HG03139 (cell line): Measurements from ENCODE around the gene MTO1.
A peak's percentile ranks its signal among the peaks of the same experiment; 100 is the strongest.
"Not testable (repeated sequence)": the region's sequence is repeated elsewhere in the genome, so short reads cannot be mapped to it uniquely, and the experiment has no call there.

Source experiments
- ATAC-seq: cut with Tn5 transposase; IDR thresholded peaks from one replicate; pipeline ENCODE4 v1.9.1; 2021; ENCODE audit not compliant: unreplicated experiment

The MTO1 gene

GRCh38 chr6:73503027-73503772 is 41.7 kb downstream of the MTO1 start:
- ATAC-seq = no peak

DNA sequence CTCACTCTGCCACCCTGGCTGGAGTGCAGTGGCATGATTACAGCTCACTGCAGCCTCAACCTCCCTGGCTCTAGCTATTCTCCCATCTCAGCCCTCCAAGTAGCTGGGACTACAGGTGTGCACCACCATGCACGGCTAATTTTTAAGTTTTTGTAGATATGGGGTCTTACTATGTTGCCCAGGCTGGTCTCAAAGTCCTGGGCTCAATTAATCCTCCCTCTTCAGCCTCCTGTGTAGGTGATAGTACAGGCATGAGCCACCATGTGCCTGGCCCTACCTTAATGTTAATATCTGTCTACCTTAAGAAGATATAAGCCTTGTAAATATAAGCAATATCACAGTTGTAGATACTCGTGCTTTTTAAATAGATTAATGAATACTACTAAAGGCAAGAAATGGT is 42.6 kb downstream of the MTO1 start:
- ATAC-seq = no peak

GRCh38 chr6:73505142-73505541 is 43.6 kb downstream of the MTO1 start:
- ATAC-seq = no peak

DNA sequence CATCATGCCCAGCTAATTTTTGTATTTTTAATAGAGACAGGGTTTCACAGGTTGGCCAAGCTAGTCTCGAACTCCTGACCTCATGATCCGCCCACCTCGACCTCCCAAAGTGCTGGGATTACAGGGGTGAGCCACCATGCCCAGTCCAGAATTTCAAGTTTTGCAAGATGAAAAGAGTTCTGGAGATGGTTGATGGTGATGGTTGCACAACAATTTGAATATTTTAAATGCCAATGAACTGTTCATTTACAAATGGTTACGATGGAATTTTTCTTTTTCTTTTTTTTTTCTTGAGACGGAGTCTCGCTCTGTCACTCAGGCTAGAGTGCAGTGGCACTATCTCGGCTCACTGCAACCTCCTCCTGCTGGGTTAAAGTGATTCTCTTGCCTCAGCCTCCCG is 44.2 kb downstream of the MTO1 start:
- ATAC-seq = not testable (repeated sequence)

DNA sequence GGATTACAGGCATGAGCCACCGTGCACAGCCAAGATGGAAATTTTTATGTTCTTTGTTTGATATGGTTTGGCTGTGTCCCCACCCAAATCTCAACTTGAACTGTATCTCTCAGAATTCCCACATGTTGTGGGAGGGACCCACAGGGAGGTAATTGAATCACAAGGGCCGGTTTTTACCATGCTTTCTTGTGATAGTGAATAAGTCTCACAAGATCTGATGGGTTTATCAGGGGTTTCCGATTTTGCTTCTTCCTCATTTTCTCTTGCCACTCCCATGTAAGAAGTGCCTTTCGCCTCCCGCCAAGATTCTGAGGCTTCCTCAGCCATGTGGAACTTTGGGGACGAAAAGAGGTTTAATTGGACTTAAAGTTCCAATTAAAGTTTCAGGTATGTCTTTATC is 44.7 kb downstream of the MTO1 start:
- ATAC-seq = no peak

DNA sequence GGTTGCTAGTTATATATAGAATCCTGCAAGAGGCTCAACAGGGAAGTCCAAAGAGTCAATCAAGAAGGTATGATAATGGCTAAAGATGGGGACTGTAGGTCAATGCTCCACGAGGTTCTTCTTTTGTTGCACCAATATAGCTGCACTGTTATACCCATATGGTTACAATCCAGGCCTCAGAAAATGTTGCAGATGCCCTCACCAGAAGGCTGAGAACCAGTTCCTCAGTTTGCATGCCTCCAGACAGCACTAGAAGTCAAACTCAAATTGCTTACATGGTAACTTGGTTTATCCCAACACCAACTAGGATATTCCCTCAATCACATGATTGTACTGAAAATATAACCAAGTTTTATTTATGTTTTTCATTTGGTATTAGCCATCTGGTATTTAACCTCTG is 47.2 kb downstream of the MTO1 start:
- no peak for ATAC-seq

DNA sequence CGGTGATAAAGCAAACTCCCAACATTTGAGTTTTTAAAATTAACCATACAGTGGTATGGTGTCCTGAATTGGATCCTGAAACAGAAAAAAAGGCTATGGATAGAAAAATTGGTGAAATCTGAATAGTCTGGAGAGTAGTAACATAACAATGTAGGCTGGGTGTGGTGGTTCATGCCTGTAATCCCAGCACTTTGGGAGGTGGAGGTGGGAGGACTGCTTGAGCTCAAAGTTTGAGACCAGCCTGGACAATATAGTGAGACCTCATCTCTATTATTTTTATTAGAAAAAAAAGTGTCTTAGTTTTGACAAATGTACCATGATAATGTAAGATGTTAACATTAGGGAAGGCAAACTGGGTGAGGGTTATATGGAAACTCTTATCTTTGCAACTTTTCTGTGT is 48.3 kb downstream of the MTO1 start:
- ATAC-seq = no peak

DNA sequence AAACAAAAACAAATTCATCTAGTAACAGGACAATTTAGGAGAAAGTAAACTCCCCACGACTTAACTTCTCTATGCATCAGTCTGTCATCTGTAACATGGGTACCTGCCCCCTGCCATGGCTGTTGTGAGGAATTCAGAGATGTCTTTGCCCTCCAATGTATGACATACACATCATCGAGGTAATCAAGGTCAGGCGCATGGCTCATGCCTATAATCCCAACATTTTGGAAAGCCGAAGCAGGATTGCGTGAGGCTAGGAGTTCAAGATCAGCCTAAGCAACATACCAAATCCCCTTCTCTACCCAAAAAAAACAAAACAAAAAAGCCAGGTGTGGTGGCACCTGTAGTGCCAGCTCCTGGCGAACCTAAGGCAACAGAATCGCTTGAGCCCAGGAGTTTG is 50.3 kb downstream of the MTO1 start:
- no peak for ATAC-seq

DNA sequence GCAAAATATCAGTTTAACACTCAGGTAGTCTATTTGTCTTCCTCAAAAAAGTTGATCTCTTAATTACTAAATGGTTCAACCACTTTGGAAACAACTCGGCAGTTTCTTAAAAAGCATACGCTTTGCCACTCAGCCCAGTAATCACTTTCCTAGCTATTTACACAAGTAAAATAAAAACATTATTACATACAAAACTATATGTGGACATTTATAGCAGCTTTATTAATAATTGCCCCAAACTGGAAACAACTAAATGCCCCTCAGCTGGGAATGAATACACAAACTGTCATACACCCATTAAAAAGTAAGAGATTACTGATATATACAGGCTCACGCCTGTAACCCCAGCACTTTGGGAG is 51.9 kb downstream of the MTO1 start:
- no peak for ATAC-seq

DNA sequence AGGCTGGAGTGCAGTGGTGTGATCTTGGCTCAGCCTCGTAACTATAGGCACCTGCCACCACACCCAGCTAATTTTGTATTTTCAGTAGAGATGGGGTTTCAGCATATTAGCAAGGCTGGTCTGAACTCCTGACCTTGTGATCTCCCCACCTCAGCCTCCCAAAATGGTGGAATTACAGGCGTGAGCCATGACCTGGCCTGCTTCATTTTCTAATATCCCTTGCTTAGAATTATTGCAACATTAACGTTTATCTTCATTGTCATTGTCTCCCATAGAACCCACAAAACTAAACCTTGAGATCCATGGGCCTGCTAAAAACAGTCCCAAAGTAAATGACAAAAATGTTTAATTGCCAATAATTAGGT is 53.2 kb downstream of the MTO1 start:
- no peak for ATAC-seq

DNA sequence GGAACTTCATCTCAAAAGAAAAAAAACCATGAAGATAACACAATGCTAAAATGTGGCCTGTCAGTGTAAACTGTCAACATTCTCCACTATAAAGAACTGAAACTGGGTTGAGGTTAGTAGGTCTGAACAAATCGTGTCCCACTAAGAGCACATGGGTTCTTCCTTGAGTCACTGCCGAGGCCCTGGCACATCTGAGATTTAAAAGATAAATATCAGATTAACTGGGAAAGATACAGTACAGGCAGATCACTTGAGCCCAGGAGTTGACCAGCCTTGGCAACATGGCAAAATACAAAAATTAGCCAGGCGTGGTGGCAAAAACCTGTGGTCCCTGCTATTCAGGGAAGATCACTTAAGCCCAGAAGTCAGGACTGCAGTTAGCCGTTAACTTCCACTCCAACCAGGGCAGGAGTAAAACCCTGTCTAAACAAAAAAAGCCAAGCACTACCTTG is 53.7 kb downstream of the MTO1 start:
- peak; percentile 32 for ATAC-seq

DNA sequence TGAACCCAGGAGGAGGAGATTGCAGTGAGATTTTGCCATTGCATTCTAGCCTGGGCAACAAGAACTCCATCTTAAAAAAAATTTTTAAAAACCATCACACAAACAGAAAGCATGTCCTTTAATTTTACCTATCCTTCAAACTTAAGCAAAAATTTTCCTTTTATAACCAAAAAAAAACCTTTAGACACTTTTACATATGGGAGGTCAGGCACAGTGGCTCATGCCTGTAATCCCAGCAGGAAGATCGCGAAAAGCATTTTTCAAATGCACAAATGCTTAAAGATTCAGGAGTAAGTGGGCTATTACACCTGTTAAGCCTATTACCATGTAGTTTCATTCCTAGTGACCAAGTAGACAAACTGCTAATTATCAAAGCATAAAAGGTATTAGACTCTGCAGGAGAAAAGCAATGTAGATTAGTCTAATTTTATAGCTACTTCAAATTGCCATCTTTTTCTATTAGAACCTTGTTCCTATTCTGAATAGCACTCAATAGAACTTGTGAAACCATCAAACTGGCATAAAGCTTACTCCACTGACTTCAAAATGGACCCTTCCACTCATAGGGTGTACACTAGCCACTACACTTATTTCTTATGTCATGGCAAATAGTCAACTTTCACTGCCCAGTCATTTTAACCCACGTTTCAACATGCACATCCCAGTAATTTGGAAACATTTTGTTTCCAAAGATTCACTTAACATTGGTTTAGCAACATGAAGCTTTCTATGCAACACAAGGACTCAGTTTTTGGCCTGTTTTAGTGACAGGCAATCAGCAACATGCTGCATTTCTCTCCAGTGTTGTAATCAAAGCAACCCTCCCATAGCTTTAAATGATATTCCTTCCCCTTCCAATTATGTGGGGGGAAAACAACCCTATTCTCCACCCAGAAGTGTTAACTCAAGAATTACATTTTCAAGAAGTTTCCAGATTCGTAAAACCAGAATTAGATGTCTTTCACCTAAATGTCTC is 55.3 kb downstream of the MTO1 start:
- ATAC-seq = no peak

- ATAC-seq = not testable (repeated sequence)
These were observed 56.8 kb downstream of the MTO1 start for GRCh38 chr6:73518100-73518981.

DNA sequence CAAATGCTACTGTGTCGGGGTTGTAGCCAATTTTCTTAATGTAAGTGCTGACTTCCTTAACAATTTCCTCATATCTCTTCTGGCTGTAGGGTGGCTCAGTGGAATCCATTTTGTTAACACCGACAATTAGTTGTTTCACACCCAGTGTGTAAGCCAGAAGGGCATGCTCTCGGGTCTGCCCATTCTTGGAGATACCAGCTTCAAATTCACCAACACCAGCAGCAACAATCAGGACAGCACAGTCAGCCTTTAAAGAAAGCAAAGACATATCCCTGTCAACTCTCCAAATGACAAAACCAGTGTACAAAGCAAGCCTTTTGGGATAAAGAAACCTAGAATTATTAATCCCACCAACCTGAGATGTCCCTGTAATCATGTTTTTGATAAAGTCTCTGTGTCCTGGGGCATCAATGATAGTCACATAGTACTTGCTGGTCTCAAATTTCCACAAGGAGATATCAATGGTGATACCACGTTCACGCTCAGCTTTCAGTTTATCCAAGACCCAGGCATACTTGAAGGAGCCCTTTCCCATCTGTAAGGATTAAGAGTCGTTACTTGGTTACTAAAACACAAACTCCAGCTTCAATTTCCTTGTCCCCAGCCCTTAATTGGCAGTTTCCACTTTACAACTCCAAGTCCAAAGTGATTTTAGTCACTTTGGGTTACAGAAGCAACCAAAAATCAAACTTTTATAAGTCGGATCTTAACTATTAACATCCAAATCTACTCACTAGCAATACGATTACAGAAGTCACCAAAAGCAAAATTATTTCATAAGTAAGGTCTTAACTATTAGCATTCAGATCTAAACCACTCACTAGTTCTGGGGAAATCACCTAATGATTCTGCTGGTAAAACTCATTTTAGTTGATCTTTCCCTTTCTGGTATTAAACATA is 57.7 kb downstream of the MTO1 start:
- ATAC-seq = not testable (repeated sequence)

DNA sequence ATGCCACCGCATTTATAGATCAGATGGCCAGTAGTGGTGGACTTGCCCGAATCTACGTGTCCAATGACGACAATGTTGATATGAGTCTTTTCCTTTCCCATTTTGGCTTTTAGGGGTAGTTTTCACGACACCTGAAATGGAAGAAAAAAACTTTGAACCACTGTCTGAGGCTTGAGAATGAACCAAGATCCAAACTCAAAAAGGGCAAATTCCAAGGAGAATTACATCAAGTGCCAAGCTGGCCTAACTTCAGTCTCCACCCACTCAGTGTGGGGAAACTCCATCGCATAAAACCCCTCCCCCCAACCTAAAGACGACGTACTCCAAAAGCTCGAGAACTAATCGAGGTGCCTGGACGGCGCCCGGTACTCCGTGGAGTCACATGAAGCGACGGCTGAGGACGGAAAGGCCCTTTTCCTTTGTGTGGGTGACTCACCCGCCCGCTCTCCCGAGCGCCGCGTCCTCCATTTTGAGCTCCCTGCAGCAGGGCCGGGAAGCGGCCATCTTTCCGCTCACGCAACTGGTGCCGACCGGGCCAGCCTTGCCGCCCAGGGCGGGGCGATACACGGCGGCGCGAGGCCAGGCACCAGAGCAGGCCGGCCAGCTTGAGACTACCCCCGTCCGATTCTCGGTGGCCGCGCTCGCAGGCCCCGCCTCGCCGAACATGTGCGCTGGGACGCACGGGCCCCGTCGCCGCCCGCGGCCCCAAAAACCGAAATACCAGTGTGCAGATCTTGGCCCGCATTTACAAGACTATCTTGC is 58.6 kb downstream of the MTO1 start:
- ATAC-seq = no peak

DNA sequence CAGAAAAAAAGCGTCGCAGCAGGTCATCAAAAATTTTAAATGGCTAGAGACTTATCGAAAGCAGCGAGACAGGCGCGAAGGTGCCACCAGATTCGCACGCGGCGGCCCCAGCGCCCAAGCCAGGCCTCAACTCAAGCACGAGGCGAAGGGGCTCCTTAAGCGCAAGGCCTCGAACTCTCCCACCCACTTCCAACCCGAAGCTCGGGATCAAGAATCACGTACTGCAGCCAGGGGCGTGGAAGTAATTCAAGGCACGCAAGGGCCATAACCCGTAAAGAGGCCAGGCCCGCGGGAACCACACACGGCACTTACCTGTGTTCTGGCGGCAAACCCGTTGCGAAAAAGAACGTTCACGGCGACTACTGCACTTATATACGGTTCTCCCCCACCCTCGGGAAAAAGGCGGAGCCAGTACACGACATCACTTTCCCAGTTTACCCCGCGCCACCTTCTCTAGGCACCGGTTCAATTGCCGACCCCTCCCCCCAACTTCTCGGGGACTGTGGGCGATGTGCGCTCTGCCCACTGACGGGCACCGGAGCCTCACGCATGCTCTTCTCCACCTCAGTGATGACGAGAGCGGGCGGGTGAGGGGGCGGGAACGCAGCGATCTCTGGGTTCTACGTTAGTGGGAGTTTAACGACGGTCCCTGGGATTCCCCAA is 59.3 kb downstream of the MTO1 start, which contains the start of gene EEF1A1:
Gene EEF1A1, minus strand, starts transcription at position 345 of the 663 bp plus-strand sequence. CDS start 1,006 bp downstream, outside the sequence.
- ATAC-seq = peak; percentile 55

GRCh38 chr6:73521351-73521985 is 59.9 kb downstream of the MTO1 start:
- ATAC-seq = peak; percentile 27

- ATAC-seq = peak; percentile 41
These were observed 62.0 kb downstream of the MTO1 start for GRCh38 chr6:73523434-73524123.
